HG03159 (cell line): ENCODE measurements around the gene C14orf132.

Source experiments
- ATAC-seq: cut with Tn5 transposase; IDR thresholded peaks from one replicate; pipeline ENCODE4 v1.9.1; 2021; ENCODE audit warnings: mild to moderate bottlenecking, moderate library complexity; ENCODE audit not compliant: unreplicated experiment

Gene C14orf132

DNA sequence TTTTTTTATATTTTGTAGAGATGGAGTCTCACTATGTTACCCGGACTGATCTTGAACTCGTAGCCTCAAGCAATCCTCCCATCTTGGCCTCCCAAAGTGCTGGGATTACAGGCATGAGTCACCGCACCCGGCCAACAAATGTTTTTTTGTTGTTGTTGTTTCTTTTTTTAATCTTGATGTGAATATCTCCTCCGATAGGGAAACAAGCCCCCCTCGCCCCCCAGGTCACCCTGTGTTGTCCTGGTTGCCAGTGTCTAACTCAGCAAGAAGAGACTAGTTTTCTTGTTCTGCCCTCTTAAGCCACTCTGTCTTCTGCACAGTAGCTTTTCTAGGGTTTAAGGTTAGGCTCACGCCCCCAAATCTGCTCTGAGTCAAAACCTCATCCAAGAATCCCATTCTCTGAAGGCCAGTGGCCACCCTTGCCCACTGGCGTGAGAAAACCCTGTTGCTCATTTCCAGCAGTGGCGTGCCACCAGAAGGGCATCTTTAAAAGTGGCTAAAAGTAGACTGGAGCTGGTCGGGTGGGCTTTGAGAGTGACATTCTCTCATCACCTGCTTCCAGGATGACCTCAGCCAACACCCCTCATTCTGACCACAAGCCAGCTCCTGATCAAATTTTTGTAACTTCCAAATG is 42.7 kb downstream of the C14orf132 start:
- ATAC-seq = no peak

DNA sequence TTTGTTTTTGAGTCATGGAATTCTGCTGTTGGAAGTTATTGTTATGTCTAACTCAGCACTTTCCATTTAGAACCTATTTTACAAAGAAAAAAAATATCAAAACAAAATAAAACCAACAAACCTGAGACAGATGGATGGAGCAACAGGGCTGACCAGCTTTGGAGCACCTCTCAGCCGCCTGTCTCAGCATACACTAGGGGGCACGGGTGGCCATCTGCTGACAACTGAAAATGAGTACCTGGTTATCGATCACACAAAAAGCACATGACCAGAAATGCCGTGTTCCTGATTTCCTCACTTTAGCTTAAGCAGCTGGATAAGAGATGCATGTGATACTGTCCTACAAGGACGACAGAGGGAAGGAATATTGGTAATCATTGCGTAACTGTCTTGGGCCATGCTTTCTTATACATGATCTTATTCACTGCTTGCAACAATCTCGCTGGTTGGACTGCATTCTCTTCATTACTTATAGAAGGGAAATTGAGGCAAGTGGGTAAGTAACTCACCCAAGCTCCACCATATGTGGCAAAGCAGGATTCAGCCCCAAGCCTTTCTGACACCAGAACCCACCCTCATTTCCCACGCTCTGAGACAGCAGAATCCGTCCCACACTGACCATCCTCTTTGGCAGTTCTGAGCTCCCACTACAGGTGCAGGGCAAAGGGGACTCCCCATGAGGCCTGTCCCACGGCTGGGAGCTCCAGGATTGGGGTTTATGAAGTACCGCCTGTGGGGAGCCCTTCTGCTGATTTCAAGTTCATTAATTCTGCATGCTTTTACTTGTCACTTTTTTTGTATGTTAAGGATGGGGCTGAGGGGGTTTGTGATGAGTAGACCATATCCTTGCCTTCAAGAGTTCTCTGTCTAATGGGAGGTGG is 43.5 kb downstream of the C14orf132 start:
- no peak for ATAC-seq

DNA sequence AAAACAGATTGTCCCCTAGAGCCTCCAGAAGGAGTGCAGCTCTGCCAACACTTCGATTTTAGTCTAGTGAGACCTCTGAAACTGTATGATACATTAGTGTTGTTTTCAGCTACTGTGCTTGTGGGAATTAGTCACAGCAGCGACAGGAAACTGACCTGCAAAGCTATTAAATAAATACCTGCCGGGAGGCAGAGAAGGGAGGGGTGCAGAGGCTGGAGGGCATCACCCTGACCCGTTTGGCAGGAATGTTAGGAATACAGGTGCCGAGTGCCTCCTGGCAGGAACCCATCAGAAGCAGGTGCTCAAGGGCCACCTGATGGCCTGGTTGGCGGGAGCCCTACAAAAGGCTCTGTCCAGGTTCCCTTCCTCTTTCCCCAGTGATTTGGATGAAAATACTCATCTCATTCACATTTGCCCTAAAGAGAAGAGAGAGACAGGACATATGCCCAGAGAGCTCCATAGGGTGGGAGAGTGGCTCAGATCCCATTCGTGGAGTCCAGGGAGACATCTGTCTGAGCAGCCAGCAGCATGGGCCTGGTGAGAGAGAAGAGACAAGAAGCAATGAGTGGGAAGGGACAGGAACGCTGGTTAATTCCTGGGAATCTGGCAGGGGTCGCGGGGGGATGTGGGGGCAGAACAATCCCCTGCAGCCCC is 44.6 kb downstream of the C14orf132 start:
- ATAC-seq = no peak

DNA sequence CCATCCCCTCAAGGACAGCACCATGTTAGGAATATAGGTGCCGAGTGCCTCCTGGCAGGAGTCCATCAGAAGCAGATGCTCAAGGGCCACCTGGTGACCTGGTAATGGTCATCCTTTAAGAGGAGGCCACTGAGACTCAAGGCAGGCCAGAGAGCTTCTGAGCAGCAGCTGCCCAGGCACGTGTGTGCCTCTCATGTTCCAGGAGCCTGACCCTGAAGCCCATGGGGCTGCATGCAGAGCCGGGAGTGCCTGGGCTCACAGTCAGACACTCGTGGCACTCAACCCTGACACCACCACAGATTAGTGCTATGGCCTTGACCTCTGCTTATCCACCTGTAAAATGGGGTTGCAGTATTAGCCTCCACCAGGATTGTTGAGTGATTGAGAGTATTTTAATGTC is 45.6 kb downstream of the C14orf132 start:
- no peak for ATAC-seq

DNA sequence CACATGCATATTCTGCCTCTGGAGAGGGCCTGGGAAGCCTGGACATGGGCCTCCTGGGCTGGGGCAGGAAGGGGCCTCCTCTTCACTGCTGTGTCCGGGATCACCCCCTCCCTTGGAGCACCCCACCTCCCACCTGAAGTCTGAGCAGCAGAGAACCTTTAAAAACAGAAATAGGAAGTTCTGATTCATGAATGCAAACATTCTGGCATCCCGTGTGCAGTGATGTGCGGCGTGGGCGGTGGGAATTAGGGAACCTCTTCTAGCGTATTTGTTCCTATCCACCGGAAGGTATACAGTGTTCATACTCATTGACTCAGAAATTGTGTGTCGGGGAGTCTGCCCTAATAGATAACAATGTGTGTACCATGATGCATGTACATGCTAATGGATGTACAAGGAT is 46.2 kb downstream of the C14orf132 start:
- no peak for ATAC-seq

DNA sequence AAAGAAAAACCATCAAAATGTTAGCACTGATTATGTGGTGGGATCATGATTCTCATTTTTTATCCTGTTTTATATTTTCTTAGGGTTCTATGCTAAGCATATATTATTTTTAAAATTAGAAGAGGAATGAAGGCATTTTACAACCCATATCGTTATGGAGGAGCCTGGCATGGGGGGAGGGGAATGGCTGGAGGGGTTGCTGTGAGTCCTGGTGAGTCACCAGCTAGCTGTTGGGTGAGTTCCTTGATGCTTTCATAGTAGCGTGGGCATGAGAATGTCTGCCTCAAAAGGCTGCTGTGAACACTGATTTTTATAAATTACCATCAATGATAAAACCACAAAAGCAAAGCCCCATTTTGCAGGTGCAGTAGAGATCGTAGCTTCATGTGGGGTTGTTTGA is 46.9 kb downstream of the C14orf132 start:
- ATAC-seq = no peak

DNA sequence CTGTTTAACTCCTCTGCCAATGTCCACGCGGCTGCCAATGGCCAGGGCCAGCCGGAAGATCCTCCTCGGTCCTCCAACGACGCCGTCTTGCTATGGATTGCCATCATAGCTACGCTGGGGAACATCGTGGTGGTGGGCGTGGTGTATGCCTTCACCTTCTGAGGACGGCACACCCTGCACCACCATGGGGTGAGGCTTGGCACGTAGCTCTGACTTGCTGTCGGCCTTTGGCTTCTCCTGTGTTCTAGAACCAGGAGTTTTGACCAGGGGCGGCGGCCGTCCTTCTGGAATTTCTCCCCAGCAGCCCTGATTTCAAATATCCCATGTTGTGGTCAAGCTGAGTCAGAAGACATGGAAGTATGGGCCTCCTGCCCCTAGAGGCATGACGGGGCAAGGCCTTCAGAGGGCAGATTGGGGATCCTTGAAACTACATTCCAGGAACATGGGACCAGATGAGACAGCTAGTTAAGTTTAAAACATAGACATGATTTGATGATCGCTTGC is 47.5 kb downstream of the C14orf132 start:
- ATAC-seq = no peak

DNA sequence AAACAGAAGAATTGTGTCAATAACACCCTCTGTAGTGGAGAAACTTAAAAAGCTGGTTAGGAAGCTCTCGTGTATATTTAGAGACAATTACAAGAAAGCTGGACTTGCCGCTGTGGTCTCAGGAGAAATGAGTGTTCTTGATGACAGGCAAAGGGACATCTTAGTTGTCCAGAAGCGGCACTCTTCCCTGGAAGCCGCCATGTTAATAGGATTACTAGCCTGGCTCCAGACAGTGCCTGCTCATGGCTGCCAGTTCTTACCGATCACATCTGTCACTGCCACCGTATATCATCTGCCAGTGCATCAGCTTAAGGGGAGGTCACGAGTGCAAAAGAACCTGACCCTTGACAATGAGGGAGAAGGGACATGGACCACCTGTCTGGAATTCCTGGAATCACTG is 48.9 kb downstream of the C14orf132 start:
- ATAC-seq = no peak

DNA sequence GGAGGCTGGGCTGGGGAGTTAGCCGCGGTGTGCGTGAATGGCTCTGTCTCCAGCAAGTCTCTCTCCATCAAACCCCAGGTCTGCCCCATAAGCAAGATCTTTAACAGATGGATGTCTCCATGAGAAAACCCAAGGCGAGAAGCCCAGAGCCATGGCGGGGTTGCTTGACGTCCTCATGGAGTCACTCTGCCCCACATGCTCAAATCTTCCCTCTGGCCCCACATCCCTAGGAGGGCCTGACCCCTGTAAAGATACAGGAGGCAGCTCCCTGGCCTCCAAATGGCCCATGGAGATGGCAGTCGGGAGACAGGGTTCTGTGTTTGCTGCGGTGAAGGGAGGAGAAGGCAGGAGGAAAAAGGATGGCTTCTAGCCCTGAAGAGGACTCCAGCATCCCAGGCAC is 49.3 kb downstream of the C14orf132 start:
- no peak for ATAC-seq

DNA sequence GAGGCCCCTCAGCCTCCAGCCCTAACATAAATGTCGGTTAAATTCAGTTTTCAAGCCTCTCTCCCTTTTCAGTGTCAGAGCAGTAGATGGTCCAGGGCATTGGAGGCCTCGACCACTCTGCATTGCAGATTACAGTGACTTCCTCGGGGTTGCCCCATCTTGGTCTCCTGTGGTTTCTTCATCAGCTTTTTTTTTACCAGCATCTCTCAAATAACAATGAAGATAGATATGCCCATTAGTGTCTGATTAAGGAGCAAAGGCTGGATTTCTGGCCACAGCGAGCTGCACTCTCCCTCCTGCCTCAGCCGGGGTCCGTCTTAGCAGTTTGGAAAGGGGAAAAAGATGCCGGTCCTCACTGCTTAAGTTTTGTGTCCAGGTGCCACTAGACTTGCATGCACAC is 49.7 kb downstream of the C14orf132 start:
- no peak for ATAC-seq

DNA sequence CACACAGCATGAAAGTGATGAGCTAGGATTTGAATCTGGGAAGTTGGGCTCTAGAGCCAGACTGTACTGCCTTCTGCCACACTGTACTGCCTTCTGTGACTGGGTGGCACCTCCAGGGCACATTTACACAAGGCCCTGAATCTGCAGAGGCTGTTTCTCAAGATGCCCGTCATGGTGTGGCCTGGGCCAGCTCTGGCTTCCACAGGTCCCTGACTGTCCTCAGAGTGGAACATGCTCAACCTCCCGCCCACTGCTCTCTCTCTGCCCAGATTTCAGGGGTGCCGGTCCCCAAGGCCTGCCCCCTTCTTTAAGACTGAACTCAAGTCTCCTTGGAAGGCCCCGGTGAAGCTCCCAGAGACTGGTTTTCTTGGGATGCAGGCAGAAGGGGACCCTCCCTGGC is 50.2 kb downstream of the C14orf132 start:
- no peak for ATAC-seq

DNA sequence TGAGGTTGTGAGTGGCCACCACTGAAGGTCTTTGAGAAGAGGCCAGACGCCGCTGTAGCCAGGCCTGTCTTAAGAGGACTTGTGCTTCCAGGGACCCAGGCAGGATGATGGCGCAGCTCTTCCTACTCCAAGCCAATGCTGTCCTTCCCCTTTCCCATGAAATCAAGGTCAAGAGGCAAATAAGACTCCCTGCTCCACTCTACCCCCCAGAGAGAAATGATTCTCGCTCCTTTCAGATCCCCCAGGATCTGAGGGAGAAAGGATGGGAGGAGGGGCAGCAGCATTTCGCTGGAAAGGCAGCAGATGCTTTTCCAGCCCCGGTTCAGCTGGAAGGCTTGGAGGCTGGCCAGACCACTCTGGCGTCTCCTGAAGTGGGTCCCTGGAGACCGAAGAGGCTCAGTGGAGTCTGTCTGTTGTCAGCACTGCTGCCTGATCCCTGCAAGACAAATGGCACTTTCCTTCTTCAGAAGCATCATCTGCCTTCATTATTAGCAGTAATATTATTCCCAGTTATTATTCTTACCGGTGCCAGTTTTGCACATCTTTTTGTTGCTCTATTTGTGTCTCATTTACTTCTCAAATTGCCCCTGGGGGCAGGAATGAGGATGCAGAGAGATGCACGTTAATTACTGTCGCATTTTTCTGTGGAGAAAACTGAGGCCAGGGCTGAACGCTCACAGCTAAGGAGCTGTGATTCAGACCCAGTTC is 51.4 kb downstream of the C14orf132 start:
- no peak for ATAC-seq

DNA sequence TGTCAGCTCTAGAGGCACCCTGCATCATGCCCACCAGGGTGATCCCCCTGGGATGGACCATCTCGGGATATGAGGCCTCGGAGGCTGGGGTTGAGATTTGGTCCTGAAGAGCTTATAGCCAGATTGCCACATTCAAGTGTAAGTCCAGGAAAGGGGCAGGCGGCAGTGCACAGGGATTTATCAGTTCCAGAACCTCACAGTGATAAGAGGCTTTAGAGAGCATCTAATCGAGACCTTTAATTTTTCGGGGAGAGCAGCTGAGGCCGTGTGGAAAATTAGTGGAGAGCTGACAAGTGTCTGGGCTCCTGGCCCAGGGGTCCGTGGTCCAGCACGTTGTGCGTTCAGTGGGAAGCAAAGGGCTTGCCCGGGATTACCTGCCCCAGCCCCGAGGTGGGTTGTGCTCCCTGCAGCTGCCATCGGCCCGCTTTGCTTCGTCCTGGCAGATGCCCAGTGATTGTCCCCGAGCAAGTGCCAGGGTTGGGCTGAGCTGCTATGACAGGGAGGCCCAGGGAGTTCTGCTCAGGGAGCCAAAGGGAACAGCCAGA is 52.1 kb downstream of the C14orf132 start:
- ATAC-seq = no peak

DNA sequence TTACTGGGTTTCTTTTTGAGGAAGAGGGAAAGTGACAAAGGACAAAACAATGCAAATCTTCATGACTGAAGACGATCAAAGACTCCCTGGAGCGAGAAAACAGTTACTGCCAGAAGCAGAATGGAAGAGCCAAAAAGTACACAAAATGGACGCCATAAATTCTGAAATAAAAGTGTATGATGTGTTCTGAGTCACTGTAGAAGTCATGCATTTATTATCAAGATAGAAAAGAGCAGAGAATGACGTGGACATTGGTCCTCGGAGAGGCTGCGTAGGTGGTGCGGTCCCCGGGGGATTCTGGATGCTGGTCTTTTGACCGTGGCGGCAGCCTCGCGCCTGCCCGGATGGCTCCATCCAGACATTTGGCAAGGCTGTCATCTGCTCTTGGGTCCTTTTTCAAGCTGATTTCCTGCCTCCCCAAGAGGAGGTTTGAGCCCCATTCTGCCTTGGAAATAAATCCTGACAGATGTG is 52.8 kb downstream of the C14orf132 start:
- no peak for ATAC-seq

DNA sequence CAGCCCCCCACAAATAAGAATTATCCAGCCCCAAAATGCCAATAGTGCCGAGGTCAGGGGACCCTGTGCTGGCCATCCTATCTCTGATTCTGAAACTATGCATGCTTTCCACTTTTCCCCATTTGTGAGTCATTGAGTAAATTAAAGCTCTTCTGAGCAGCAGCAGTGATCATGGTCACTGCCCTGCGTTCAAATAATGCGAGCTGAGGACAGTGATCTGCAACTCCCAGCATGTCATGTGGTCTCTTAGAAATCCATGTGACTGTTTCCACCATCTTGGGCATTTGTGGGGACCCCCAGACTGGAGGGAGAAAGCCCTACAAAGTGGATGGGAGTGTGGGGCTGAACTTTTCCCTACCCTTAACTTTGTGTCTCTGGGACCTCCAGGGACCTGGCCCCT is 53.8 kb downstream of the C14orf132 start:
- no peak for ATAC-seq

DNA sequence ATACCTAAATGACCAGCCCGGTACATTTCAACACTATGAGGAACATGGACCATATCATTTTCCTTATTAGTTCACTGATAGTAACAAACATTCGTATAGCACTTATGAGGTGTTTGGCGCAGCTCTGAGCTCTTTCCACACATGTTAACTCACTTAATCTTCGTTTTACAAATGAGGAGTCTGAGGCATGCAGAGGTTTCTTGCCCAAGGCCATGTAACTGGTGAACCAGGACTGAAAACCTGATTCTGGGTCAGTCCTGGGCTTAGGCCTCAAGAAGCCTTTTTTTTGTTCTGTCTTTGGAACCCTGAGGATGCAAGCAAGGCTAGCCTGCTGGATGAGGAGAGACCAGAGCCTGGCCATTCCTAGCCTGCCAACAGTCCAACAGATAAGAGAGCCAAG is 55.0 kb downstream of the C14orf132 start:
- ATAC-seq = no peak

DNA sequence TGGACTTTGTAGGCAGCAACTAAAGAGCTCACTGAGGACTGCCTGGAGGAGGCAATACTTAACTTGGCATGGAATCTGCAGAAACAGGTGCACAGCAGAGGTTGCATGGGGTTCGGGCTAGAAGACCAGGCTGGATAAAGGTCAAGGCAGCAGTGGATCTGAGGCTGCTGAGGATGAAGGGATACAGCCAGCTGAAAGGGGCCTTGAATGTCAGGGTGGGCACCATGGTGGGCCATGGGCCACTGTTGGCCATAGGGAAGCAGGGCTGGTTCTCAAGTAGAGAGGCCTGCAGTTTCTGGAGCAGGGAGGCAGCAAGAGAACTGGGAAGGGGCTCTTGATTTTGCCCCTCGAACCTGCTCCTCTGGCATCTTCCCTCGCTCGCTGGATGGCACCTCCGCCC is 55.5 kb downstream of the C14orf132 start:
- ATAC-seq = no peak

DNA sequence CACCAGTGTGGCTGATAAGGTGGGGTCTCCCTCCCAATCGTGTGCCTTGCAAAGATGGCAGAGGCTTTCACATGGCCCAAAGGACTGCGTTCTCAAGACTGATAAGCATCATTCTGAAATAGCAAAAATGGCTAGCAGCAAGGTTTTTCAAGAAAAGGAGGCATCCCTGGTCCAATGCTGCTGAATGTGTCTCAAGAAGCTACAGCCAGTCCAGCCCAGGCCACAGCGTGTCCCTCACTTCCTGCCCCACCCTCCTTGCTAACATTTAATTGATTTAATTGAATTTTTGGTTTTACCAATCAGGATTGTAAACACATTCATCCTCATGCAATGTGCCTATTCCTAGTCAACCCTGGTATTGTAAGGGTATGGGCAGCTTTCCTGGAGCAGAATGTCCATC is 55.9 kb downstream of the C14orf132 start:
- no peak for ATAC-seq

DNA sequence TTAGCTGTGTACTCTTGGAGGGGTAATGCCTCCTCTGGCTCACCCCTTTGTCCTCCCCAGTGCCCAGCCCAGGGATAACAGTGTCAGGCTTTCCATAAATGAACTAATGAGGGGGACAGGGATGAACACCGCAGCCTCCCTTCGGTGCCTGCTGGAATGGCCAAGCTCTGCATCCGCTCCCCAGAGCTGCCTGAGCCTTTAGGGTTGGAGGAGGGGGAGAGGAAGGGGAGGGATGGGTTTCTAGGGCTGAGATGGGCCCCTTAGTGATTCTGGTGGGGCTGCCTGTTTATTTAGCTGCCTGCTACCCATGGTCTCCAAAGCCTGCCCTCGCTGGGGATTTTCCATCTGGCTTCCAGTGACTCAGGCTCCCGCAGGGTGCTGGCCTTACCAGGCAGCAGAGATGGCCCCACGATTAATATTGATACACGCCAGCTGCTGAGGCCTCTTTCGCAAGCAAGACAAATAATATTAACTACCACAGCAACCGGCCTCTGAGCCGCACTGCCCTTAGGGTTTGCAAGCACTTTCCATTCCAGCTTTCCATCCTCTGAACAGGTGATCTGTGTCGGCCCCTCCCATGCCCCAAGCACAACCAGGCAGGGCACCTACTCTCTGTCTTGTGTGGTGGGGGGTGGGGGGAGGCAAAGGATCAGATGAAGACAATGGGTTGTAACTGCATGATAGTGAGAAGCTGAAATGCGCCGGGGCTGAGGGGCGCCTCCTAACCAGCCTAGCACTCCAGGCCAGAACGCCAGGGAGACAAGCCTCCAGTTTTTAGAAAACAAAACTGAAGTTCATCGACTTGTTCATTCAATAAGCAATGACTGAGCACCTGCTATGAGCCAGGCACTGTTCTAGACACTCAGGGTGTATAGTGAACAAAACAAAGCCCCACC is 56.7 kb downstream of the C14orf132 start:
- no peak for ATAC-seq
